GM23338 (cell line): ENCODE measurements around the gene NDUFB5.

Experiments
- CTCF ChIP-seq, 2 experiments: fragments of 200-600 bp in 1 of 2; sonication (generic) in 1 of 2; conservative IDR thresholded peaks; 2 replicates each; pipeline versions ENCODE4 v1.5.1 to v1.6.1; 2016 to 2017; ENCODE audit warnings: antibody characterized with exemption in 2 of 2, low read depth in 2 of 2, mild to moderate bottlenecking in 2 of 2, moderate library complexity in 1 of 2
- POLR2AphosphoS5 ChIP-seq: IDR thresholded peaks from 2 replicates; pipeline ENCODE4 v1.6.1; 2016; ENCODE audit warnings: antibody characterized with exemption, low read depth
- REST ChIP-seq: IDR thresholded peaks from one replicate; pipeline ENCODE4 v1.6.1; 2018; ENCODE audit warnings: antibody characterized with exemption; ENCODE audit not compliant: unreplicated experiment
- ZNF462 ChIP-seq: fragments of 250-450 bp; sonication (Bioruptor Pico); IDR thresholded peaks from 2 replicates; pipeline ENCODE4 v1.5.0; 2020; ENCODE audit warnings: mild to moderate bottlenecking, moderate library complexity

- TF ChIP-seq CTCF (conservative IDR thresholded peaks at IDR 0.05; ENCODE audit: low read depth in 2 of 2) (no peak), REST (no peak), POLR2AphosphoS5 (no peak), ZNF462 (CRISPR knock-in tag) (no peak)
Observed at GRCh38 chr3:179671309-179671708, 66.7 kb downstream of the NDUFB5 start.
